ENCODE results near the gene ZNF516.

- TF ChIP-seq CTCF (IDR thresholded peaks at IDR 0.05; ENCODE audit: low read depth, low read length, missing input control) (no peak), JUND (IDR thresholded peaks at IDR 0.05) (no peak)
Measured at GRCh38 chr18:76441668-76442412, 53.2 kb downstream of the ZNF516 start.

All from liver (tissue), 3 donors.